Lower lobe of right lung (tissue), 2 donors: ENCODE measurements around the gene SH3PXD2A. TPM values are rescaled to one million over a fixed set of nuclear protein-coding genes. Genes with fewer than 3 reads are reported as not detected.

Experiments used
- ATAC-seq, 2 donors: fragments of 200-7000 bp; cut with Tn5 transposase; one replicate each; pipeline ENCODE4 v1.9.1; 2020 to 2022; ENCODE audit warnings: mild to moderate bottlenecking in 2 of 2, moderate library complexity in 2 of 2
- DNase-seq: peaks from one replicate; pipeline ENCODE4 v3.0.0-alpha.2; 2020
- H3K27ac ChIP-seq: fragments of 200-600 bp; one replicate; pipeline ENCODE4 v1.8.0; 2022
- H3K27me3 ChIP-seq: fragments of 200-600 bp; one replicate; pipeline ENCODE4 v1.8.0; 2022; ENCODE audit warnings: low read depth
- H3K36me3 ChIP-seq: fragments of 200-600 bp; one replicate; pipeline ENCODE4 v1.8.0; 2022; ENCODE audit warnings: mild to moderate bottlenecking
- H3K4me1 ChIP-seq: fragments of 200-600 bp; one replicate; pipeline ENCODE4 v1.8.0; 2022
- H3K4me3 ChIP-seq: fragments of 200-600 bp; one replicate; pipeline ENCODE4 v1.8.0; 2022; ENCODE audit warnings: mild to moderate bottlenecking
- H3K9me3 ChIP-seq: fragments of 200-600 bp; one replicate; pipeline ENCODE4 v1.8.0; 2022
- CTCF ChIP-seq: fragments of 200-600 bp; IDR thresholded peaks from one replicate; pipeline ENCODE4 v1.8.0; 2022; ENCODE audit warnings: antibody characterized with exemption, mild to moderate bottlenecking
- intact Hi-C: fragments of 100-400 bp; cut with DNase I; formaldehyde crosslinking; loops from one replicate; pipeline ENCODE4 v1.11.0; 2022
- total RNA-seq: library from RNA; stranded (reverse); fragmentation: NEBNext Ultra II Directional; extraction: Animal tissue kit (Norgen Biotek cat#: 25700); gene quantifications from one replicate; pipeline ENCODE4 v1.2.1, GENCODE V29; 2021
- donor health status: DM: no; HTN: yes; CAD: no; lungs with severe emphysema.

The SH3PXD2A gene
- total RNA-seq, 1 donor from 2014 or later = 34.8 TPM

GRCh38 chr10:103839519-103839871 is 15.9 kb downstream of the SH3PXD2A start:
- no peak overlapping the region for H3K4me3 ChIP-seq
- TF ChIP-seq CTCF = no peak
- no peak for DNase-seq
- no peaks in the 10 kb centered on the region for H3K27me3 ChIP-seq
- H3K9me3 ChIP-seq = no peaks in the 10 kb centered on the region
- no peak for ATAC-seq
- no peak overlapping the region for H3K27ac ChIP-seq
- peaks cover 53% of the 10 kb centered on the region for H3K4me1 ChIP-seq
- intact Hi-C loops = no loop called here
- no peaks in the 10 kb centered on the region for H3K36me3 ChIP-seq

DNA sequence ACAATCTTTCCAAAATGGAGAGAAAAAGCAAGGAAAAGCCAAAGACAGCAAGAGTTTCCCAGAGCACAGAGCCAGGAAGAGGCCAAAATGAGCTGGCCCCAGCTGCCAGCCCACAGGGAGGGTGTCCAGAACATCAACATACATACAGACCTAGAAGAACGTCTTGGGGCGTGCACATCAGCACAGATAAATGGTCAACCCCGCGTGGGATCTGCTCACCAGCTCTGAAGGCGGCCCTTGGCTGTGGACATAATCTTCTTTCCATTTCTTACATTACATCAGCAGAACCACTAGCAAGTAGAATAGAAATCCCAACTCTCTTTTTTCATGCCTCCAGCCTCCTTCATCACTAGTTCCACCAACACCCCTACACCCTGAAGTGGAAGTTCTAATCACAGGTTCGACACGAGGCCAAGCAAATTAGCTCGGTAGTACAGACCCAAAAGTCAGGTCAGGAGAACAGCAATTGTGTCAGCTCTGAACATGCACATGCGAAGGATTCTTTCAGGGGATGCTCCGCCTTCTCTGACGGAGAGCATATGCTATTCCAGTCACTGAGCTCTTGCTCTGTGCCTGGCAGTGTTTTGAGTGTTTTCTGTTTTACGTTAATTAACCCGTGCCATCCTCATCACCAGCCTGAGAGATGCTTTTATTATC is 16.4 kb downstream of the SH3PXD2A start:
- no peak for TF ChIP-seq CTCF
- no peak overlapping the region for H3K4me3 ChIP-seq
- no peaks in the 10 kb centered on the region for H3K9me3 ChIP-seq
- no peak for ATAC-seq
- intact Hi-C loops = no loop called here
- H3K27ac ChIP-seq = no peak overlapping the region
- H3K4me1 ChIP-seq = peaks cover 53% of the 10 kb centered on the region
- no peaks in the 10 kb centered on the region for H3K36me3 ChIP-seq
- no peaks in the 10 kb centered on the region for H3K27me3 ChIP-seq
- no peak for DNase-seq

DNA sequence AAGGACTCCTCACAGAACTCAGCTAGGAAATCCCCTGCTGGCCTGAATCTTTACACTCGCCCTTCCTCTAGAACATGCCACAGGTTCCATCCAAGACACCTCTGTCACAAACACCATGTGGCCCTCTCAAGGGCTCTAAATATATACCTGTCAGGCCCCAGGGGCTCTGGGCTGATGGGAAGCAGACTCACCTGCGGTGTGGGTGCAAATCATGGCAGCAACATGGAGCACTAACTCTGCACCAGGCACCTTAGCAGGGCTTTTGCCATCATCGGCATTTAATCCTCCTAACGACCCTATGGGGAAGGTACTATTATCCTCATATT is 17.3 kb downstream of the SH3PXD2A start:
- Histone ChIP-seq H3K36me3 (no peaks in the 10 kb centered on the region), H3K4me1 (peaks cover 51% of the 10 kb centered on the region), H3K27me3 (no peaks in the 10 kb centered on the region), H3K27ac (no peak overlapping the region), H3K4me3 (no peak overlapping the region), H3K9me3 (peaks cover under 1% of the 10 kb centered on the region)
- ATAC-seq (no peak), DNase-seq (no peak)
- TF ChIP-seq CTCF = no peak
- intact Hi-C loops = no loop called here

DNA sequence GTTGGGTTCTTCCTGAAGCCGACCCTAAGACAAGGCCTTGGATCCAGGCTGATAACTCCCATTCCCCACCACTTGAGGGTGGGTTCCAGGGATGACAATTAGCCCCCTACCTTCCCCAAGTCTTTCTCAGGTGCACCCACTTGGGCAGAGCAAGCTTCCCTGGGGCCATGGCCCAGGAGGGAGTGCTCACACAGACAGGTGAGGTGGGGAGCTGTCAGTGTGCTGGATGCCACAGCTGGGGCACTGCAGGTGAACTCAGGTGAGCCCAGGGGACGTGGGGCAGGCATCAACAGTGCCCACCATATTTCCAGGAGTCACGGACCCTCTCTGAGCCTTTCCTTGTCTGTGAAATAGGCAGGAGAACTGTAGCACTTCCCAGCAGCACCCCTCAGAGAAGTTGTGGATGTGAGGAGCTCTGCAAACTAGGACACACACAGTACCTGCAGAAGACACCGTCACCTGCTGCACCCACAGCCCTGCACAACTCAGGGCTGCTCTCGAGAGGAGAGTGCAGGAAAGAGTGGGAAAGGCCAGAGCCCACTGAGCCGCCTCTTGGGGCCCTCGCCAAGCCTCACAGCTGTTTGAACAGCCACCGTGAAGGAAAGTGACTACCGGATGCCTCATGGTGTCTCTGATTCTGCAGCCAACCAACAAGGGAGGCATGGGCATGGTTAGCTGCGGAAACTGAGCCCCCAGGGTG is 17.9 kb downstream of the SH3PXD2A start:
- no peak overlapping the region for H3K4me3 ChIP-seq
- no peaks in the 10 kb centered on the region for H3K36me3 ChIP-seq
- peaks cover 5% of the 10 kb centered on the region for H3K9me3 ChIP-seq
- H3K27me3 ChIP-seq = no peaks in the 10 kb centered on the region
- no peak for TF ChIP-seq CTCF
- no peak for ATAC-seq
- peaks cover 46% of the 10 kb centered on the region for H3K4me1 ChIP-seq
- no peak overlapping the region for H3K27ac ChIP-seq
- intact Hi-C loops = no loop called here
- DNase-seq = no peak

GRCh38 chr10:103836861-103837260 is 18.5 kb downstream of the SH3PXD2A start:
- Histone ChIP-seq H3K36me3 (no peaks in the 10 kb centered on the region), H3K27ac (no peak overlapping the region), H3K9me3 (peaks cover 5% of the 10 kb centered on the region), H3K4me3 (no peak overlapping the region), H3K4me1 (peaks cover 46% of the 10 kb centered on the region), H3K27me3 (no peaks in the 10 kb centered on the region)
- no peak for ATAC-seq
- no peak for DNase-seq
- intact Hi-C loops = no loop called here
- no peak for TF ChIP-seq CTCF
